Stomach (tissue), 9 donors: ENCODE measurements around the gene NR1H4. TPM values are rescaled to one million over a fixed set of nuclear protein-coding genes. Genes with fewer than 3 reads are reported as not detected.

Experiments
- DNase-seq, 2 donors: peaks; one replicate each; pipeline versions ENCODE4 v3.0.0 to v3.0.0-alpha.2; 2013 to 2019
- H3K27ac ChIP-seq, 5 donors: fragments of 200-600 bp in 4 of 5; sonication (generic) in 4 of 5; one replicate each; pipeline ENCODE4 v1.5.1; 2013 to 2019; ENCODE audit warnings: mild to moderate bottlenecking in 1 of 5, moderate library complexity in 1 of 5
- H3K27me3 ChIP-seq, 3 donors: fragments of 200-600 bp; sonication (generic); one replicate each; pipeline ENCODE4 v1.5.1; 2017 to 2019; ENCODE audit warnings: mixed run types in 1 of 3
- H3K36me3 ChIP-seq, 4 donors: fragments of 200-600 bp; sonication (generic); 1 replicate in 3 of 4; 2 replicates in 1 of 4; pipeline ENCODE4 v1.5.1; 2016 to 2019
- H3K4me1 ChIP-seq, 4 donors: fragments of 200-600 bp; sonication (generic); one replicate each; pipeline ENCODE4 v1.5.1; 2016 to 2019
- H3K4me3 ChIP-seq, 4 donors: fragments of 200-600 bp; sonication (generic) in 3 of 4; one replicate each; pipeline ENCODE4 v1.5.1; 2016 to 2019; ENCODE audit warnings: mild to moderate bottlenecking in 1 of 4
- H3K9me3 ChIP-seq, 4 donors: fragments of 200-600 bp; sonication (generic); one replicate each; pipeline ENCODE4 v1.5.1; 2016 to 2019
- EP300 ChIP-seq: sonication (generic); formaldehyde crosslinking; IDR thresholded peaks from one replicate; pipeline ENCODE4 v1.6.1; 2017; ENCODE audit warnings: antibody characterized with exemption
- POLR2A ChIP-seq, 4 donors: fragments of 450-650 bp; IDR thresholded peaks; one replicate each; pipeline ENCODE4 v1.6.1; 2016; ENCODE audit warnings: antibody characterized with exemption in 4 of 4, control low read depth in 2 of 4, mild to moderate bottlenecking in 1 of 4, moderate library complexity in 1 of 4
- POLR2AphosphoS5 ChIP-seq, 3 donors: sonication (generic); formaldehyde crosslinking; IDR thresholded peaks; one replicate each; pipeline ENCODE4 v1.6.1; 2016; ENCODE audit warnings: antibody characterized with exemption in 3 of 3
- WGBS, 5 donors: extraction: QIAGEN DNeasy Blood & Tissue Kit in 3 of 5; methylation state at CpG; one replicate each; pipeline versions ENCODE4 v1.1.5 to v1.1.7; 2013 to 2018; 5-methylcytosine and 5-hydroxymethylcytosine counted together
- intact Hi-C: fragments of 100-400 bp; cut with DNase I; formaldehyde crosslinking; loops from one replicate; pipeline ENCODE4 v1.15.1; 2023; ENCODE audit warnings: low total_unique reads
- polyA plus RNA-seq, 3 donors: library from polyadenylated mRNA; stranded (reverse); fragments of 200-250 nt; gene quantifications; one replicate each; pipeline ENCODE4 v1.2.3, GENCODE V29; 2013
- total RNA-seq, 5 donors: library from RNA; depleted of rRNA; stranded (reverse); fragments of >200 nt; gene quantifications; one replicate each; pipeline versions ENCODE4 v1.1.0 to v1.2.3, GENCODE V29; 2014 to 2016
- TF ChIP-seq, protein P1 (sequence below), 7 experiments: fragments of 450-650 bp in 4 of 7; fragments of 200-600 bp in 3 of 7; sonication (generic) in 3 of 7; IDR thresholded peaks; one replicate each; pipeline ENCODE4 v1.5.1; 2016 to 2019; ENCODE audit warnings: antibody characterized with exemption in 7 of 7, control low read depth in 2 of 7, mild to moderate bottlenecking in 1 of 7
- donor health status: healthy with polysubstance abuse.
- donor health status: Bipolar disorder and iron deficiency.
- donor health status: healthy.

NR1H4 gene
- total and polyA plus RNA-seq, 8 donors = 0.46 to 6.7 (median 2.9) TPM; not detected in 3

GRCh38 chr12:100521958-100522357 lies 48.3 kb downstream of the NR1H4 start:
- Histone ChIP-seq H3K9me3 (no peaks in the 10 kb centered on the region), H3K4me1 (peaks cover 0 to 3% (median 0%) of the 10 kb centered on the region in 4 donors), H3K4me3 (no peak overlapping the region), H3K27me3 (peaks cover 0 to 12% (median 0%) of the 10 kb centered on the region in 3 donors), H3K36me3 (no peaks in the 10 kb centered on the region), H3K27ac (no peak overlapping the region)
- TF ChIP-seq, protein P1, sequence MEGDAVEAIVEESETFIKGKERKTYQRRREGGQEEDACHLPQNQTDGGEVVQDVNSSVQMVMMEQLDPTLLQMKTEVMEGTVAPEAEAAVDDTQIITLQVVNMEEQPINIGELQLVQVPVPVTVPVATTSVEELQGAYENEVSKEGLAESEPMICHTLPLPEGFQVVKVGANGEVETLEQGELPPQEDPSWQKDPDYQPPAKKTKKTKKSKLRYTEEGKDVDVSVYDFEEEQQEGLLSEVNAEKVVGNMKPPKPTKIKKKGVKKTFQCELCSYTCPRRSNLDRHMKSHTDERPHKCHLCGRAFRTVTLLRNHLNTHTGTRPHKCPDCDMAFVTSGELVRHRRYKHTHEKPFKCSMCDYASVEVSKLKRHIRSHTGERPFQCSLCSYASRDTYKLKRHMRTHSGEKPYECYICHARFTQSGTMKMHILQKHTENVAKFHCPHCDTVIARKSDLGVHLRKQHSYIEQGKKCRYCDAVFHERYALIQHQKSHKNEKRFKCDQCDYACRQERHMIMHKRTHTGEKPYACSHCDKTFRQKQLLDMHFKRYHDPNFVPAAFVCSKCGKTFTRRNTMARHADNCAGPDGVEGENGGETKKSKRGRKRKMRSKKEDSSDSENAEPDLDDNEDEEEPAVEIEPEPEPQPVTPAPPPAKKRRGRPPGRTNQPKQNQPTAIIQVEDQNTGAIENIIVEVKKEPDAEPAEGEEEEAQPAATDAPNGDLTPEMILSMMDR (IDR thresholded peaks at IDR 0.05) = no peak
- no peak for TF ChIP-seq POLR2AphosphoS5 (IDR thresholded peaks at IDR 0.05)
- no peak for TF ChIP-seq POLR2A (IDR thresholded peaks at IDR 0.05)
- TF ChIP-seq EP300 = no peak
- intact Hi-C loops = no loop called here
- no peak for DNase-seq
- 59 to 80% (median 72%) methylated on average over 1 of the region's 1 CpG for WGBS, 5 donors

DNA sequence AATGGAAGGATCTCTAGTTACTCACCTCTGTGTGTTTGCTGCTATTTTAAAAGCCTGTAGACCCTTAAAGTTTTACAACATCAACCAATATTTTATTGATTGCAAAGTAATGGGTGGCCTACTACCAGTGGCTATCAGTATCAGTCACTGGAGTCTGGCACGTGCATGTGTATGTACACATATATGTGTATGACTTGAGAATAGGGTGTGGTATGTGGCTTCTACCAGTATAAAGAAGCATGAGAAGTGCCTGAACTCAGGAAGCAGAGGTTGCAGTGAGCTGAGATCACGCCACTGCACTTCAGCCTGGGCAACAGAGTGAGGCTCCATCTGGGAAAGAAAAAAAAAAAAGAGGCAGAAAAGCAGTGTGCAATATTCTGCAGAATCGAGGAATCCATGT lies 54.4 kb downstream of the NR1H4 start:
- intact Hi-C loops = no loop called here
- Histone ChIP-seq H3K4me3 (no peak overlapping the region), H3K4me1 (no peaks in the 10 kb centered on the region), H3K9me3 (no peaks in the 10 kb centered on the region), H3K27ac (no peak overlapping the region), H3K36me3 (no peaks in the 10 kb centered on the region), H3K27me3 (peaks cover 0 to 12% (median 0%) of the 10 kb centered on the region in 3 donors)
- 63 to 72% (median 68%) methylated on average over 3 of the region's 3 CpGs for WGBS, 5 donors
- DNase-seq = no peak
- TF ChIP-seq POLR2A (IDR thresholded peaks at IDR 0.05) (no peak), EP300 (no peak), POLR2AphosphoS5 (IDR thresholded peaks at IDR 0.05) (no peak)
- TF ChIP-seq, protein P1 (IDR thresholded peaks at IDR 0.05) = no peak

DNA sequence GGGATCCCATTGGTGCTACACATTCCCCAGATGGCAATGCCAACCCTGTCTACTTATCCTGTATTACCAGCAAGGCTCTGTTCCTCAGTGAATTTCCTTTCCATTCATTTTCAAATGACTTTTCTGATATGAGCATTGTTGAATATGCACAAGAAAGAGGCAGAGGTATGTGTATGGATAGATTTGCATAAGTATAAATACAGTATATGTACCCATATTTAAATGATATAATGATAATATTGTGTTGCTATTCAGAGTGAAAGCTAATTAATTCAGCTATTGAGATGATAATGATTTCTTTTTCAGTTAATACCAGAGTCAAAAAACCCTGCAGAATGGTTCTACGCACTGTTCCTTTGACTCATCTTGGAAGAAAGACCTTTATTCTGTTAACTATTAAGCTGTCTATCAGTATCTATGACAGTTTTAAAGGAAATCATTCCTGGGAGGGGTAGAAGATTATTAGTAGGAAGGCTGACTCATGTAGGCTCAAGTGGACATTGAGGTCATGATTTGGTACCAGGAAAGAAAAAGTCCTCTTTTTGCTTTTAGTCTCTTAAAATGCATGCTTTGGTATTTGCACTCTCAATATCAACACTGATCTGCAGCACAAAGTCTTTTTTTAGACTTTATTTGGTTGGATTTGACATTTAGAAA lies 54.9 kb downstream of the NR1H4 start:
- 63 to 79% (median 67%) methylated on average over 1 of the region's 1 CpG for WGBS, 5 donors
- no peaks in the 10 kb centered on the region for H3K9me3 ChIP-seq
- peaks cover 0 to 12% (median 0%) of the 10 kb centered on the region in 3 donors for H3K27me3 ChIP-seq
- TF ChIP-seq EP300 (no peak), POLR2A (IDR thresholded peaks at IDR 0.05) (no peak), POLR2AphosphoS5 (IDR thresholded peaks at IDR 0.05) (no peak)
- TF ChIP-seq, protein P1 (IDR thresholded peaks at IDR 0.05) = no peak
- no peaks in the 10 kb centered on the region for H3K4me1 ChIP-seq
- H3K27ac ChIP-seq = no peak overlapping the region
- no peak overlapping the region for H3K4me3 ChIP-seq
- DNase-seq = no peak
- intact Hi-C loops = no loop called here
- no peaks in the 10 kb centered on the region for H3K36me3 ChIP-seq

GRCh38 chr12:100529756-100530350 lies 56.2 kb downstream of the NR1H4 start:
- no peaks in the 10 kb centered on the region for H3K4me1 ChIP-seq
- no peak overlapping the region for H3K4me3 ChIP-seq
- WGBS, 5 donors = 88 to 99% (median 93%) methylated on average over 2 of the region's 2 CpGs
- no peak overlapping the region for H3K27ac ChIP-seq
- intact Hi-C loops = no loop called here
- H3K9me3 ChIP-seq = no peaks in the 10 kb centered on the region
- no peaks in the 10 kb centered on the region for H3K36me3 ChIP-seq
- TF ChIP-seq, protein P1 (IDR thresholded peaks at IDR 0.05) = no peak
- TF ChIP-seq EP300 (no peak), POLR2AphosphoS5 (IDR thresholded peaks at IDR 0.05) (no peak), POLR2A (IDR thresholded peaks at IDR 0.05) (no peak)
- no peak for DNase-seq
- H3K27me3 ChIP-seq = peaks cover 0 to 4% (median 0%) of the 10 kb centered on the region in 3 donors
